SK-N-SH treated with all-trans-retinoic acid at 6 μM for 48 hours (cell line): ENCODE results near the gene ZCCHC14.
"Not testable (repeated sequence)": the region's sequence is repeated elsewhere in the genome, so short reads cannot be mapped to it uniquely, and the experiment has no call there.

Experiments
- ARNTL ChIP-seq: fragments of 450-650 bp; formaldehyde crosslinking; IDR thresholded peaks from 2 replicates; pipeline ENCODE4 v1.5.0; 2020; ENCODE audit warnings: low read depth, mild to moderate bottlenecking, moderate library complexity, borderline replicate concordance
- BACH2 ChIP-seq: fragments of 250-450 bp; sonication (Bioruptor Pico); IDR thresholded peaks from 2 replicates; pipeline ENCODE4 v1.9.0; 2021; ENCODE audit warnings: mild to moderate bottlenecking, borderline replicate concordance
- CSRNP3 ChIP-seq: fragments of 250-450 bp; sonication (Bioruptor Pico); IDR thresholded peaks from 2 replicates; pipeline ENCODE4 v1.5.1; 2021; ENCODE audit warnings: mild to moderate bottlenecking, moderate library complexity
- ESRRG ChIP-seq: fragments of 250-450 bp; sonication (Bioruptor Pico); IDR thresholded peaks from 2 replicates; pipeline ENCODE4 v1.6.1; 2021; ENCODE audit warnings: mild to moderate bottlenecking
- ISL1 ChIP-seq: fragments of 250-450 bp; sonication (Bioruptor Pico); IDR thresholded peaks from 2 replicates; pipeline ENCODE4 v2.1.2; 2022; ENCODE audit warnings: mild to moderate bottlenecking, moderate library complexity
- PPARA ChIP-seq: fragments of 250-450 bp; sonication (Bioruptor Pico); IDR thresholded peaks from 2 replicates; pipeline ENCODE4 v1.5.0; 2020; ENCODE audit warnings: mild to moderate bottlenecking, borderline replicate concordance
- RARB ChIP-seq: fragments of 250-450 bp; sonication (Bioruptor Pico); IDR thresholded peaks from 2 replicates; pipeline ENCODE4 v1.8.0; 2021; ENCODE audit warnings: mild to moderate bottlenecking, moderate library complexity
- ZFP3 ChIP-seq: fragments of 250-450 bp; sonication (Bioruptor Pico); IDR thresholded peaks from 2 replicates; pipeline ENCODE4 v1.5.0; 2020; ENCODE audit warnings: mild to moderate bottlenecking, moderate library complexity
- ZFP30 ChIP-seq: fragments of 450-650 bp; formaldehyde crosslinking; IDR thresholded peaks from 2 replicates; pipeline ENCODE4 v1.5.0; 2022; ENCODE audit warnings: mild to moderate bottlenecking, moderate library complexity
- ZNF70 ChIP-seq: fragments of 450-650 bp; formaldehyde crosslinking; IDR thresholded peaks from 2 replicates; pipeline ENCODE4 v1.5.0; 2020; ENCODE audit warnings: mild to moderate bottlenecking, moderate library complexity
- TF ChIP-seq, protein P1 (sequence below): fragments of 250-450 bp; sonication (Bioruptor Pico); IDR thresholded peaks from 2 replicates; pipeline ENCODE4 v1.8.0; 2020; ENCODE audit warnings: mild to moderate bottlenecking, moderate library complexity, borderline replicate concordance
- TF ChIP-seq, protein P2 (sequence below): fragments of 250-450 bp; sonication (Bioruptor Pico); IDR thresholded peaks from 2 replicates; pipeline ENCODE4 v1.5.1; 2020; ENCODE audit warnings: low read depth, mild to moderate bottlenecking, moderate library complexity
- TF ChIP-seq, protein P3 (sequence below): fragments of 250-450 bp; sonication (Bioruptor Pico); IDR thresholded peaks from 2 replicates; pipeline ENCODE4 v1.5.0; 2020; ENCODE audit warnings: mild to moderate bottlenecking, moderate library complexity

GRCh38 chr16:87517610-87518429 is 25.0 kb upstream of the ZCCHC14 start:
- not testable (repeated sequence) for TF ChIP-seq ISL1 (CRISPR knock-in tag); ZNF70 (CRISPR knock-in tag); ZFP30 (CRISPR knock-in tag); ARNTL (CRISPR knock-in tag); ZFP3 (CRISPR knock-in tag); CSRNP3; PPARA (CRISPR knock-in tag); RARB (CRISPR knock-in tag); BACH2 (CRISPR knock-in tag); ESRRG
- TF ChIP-seq, protein P1, sequence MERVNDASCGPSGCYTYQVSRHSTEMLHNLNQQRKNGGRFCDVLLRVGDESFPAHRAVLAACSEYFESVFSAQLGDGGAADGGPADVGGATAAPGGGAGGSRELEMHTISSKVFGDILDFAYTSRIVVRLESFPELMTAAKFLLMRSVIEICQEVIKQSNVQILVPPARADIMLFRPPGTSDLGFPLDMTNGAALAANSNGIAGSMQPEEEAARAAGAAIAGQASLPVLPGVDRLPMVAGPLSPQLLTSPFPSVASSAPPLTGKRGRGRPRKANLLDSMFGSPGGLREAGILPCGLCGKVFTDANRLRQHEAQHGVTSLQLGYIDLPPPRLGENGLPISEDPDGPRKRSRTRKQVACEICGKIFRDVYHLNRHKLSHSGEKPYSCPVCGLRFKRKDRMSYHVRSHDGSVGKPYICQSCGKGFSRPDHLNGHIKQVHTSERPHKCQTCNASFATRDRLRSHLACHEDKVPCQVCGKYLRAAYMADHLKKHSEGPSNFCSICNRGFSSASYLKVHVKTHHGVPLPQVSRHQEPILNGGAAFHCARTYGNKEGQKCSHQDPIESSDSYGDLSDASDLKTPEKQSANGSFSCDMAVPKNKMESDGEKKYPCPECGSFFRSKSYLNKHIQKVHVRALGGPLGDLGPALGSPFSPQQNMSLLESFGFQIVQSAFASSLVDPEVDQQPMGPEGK (CRISPR knock-in tag), result not testable (repeated sequence)
- TF ChIP-seq, protein P2, sequence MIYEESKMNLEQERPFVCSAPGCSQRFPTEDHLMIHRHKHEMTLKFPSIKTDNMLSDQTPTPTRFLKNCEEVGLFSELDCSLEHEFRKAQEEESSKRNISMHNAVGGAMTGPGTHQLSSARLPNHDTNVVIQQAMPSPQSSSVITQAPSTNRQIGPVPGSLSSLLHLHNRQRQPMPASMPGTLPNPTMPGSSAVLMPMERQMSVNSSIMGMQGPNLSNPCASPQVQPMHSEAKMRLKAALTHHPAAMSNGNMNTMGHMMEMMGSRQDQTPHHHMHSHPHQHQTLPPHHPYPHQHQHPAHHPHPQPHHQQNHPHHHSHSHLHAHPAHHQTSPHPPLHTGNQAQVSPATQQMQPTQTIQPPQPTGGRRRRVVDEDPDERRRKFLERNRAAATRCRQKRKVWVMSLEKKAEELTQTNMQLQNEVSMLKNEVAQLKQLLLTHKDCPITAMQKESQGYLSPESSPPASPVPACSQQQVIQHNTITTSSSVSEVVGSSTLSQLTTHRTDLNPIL, result not testable (repeated sequence)
- TF ChIP-seq, protein P3, sequence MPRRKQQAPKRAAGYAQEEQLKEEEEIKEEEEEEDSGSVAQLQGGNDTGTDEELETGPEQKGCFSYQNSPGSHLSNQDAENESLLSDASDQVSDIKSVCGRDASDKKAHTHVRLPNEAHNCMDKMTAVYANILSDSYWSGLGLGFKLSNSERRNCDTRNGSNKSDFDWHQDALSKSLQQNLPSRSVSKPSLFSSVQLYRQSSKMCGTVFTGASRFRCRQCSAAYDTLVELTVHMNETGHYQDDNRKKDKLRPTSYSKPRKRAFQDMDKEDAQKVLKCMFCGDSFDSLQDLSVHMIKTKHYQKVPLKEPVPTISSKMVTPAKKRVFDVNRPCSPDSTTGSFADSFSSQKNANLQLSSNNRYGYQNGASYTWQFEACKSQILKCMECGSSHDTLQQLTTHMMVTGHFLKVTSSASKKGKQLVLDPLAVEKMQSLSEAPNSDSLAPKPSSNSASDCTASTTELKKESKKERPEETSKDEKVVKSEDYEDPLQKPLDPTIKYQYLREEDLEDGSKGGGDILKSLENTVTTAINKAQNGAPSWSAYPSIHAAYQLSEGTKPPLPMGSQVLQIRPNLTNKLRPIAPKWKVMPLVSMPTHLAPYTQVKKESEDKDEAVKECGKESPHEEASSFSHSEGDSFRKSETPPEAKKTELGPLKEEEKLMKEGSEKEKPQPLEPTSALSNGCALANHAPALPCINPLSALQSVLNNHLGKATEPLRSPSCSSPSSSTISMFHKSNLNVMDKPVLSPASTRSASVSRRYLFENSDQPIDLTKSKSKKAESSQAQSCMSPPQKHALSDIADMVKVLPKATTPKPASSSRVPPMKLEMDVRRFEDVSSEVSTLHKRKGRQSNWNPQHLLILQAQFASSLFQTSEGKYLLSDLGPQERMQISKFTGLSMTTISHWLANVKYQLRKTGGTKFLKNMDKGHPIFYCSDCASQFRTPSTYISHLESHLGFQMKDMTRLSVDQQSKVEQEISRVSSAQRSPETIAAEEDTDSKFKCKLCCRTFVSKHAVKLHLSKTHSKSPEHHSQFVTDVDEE (CRISPR knock-in tag), result not testable (repeated sequence)
